KMS-11 (cell line): ENCODE data around the gene FAM168A.

ENCODE experiments used
- H2AFZ ChIP-seq: fragments of 200-600 bp; sonication (generic); 2 replicates; pipeline ENCODE4 v1.6.1; 2016; ENCODE audit warnings: antibody characterized with exemption, mixed run types, low read depth
- H3K27ac ChIP-seq: fragments of 200-600 bp; sonication (generic); 2 replicates; pipeline ENCODE4 v1.6.1; 2016; ENCODE audit warnings: mild to moderate bottlenecking, mixed run types
- H3K27me3 ChIP-seq: fragments of 200-600 bp; sonication (generic); 2 replicates; pipeline ENCODE4 v1.6.1; 2017; ENCODE audit warnings: mild to moderate bottlenecking, low read depth, mixed run types, moderate library complexity; ENCODE audit not compliant: insufficient read depth
- H3K36me3 ChIP-seq: fragments of 200-600 bp; sonication (generic); 2 replicates; pipeline ENCODE4 v1.6.1; 2017; ENCODE audit warnings: mild to moderate bottlenecking, mixed run types; ENCODE audit not compliant: insufficient read depth
- H3K4me1 ChIP-seq: fragments of 200-600 bp; sonication (generic); 2 replicates; pipeline ENCODE4 v1.6.1; 2016; ENCODE audit warnings: mild to moderate bottlenecking, low read depth, mixed run types; ENCODE audit not compliant: poor library complexity, severe bottlenecking
- H3K4me2 ChIP-seq: fragments of 200-600 bp; sonication (generic); 2 replicates; pipeline ENCODE4 v1.7.0; 2016; ENCODE audit warnings: mild to moderate bottlenecking, mixed run types
- H3K4me3 ChIP-seq: fragments of 200-600 bp; sonication (generic); IDR thresholded peaks from 2 replicates; pipeline ENCODE4 v1.6.1; 2017; ENCODE audit warnings: low read depth, low read length, mixed read lengths; ENCODE audit not compliant: insufficient read depth
- H3K79me2 ChIP-seq: fragments of 200-600 bp; sonication (generic); 2 replicates; pipeline ENCODE4 v1.6.1; 2016; ENCODE audit warnings: low read depth, mixed run types; ENCODE audit not compliant: insufficient read depth
- H3K9ac ChIP-seq: fragments of 200-600 bp; sonication (generic); 2 replicates; pipeline ENCODE4 v1.6.1; 2016; ENCODE audit warnings: mild to moderate bottlenecking, mixed run types
- H4K20me1 ChIP-seq: fragments of 200-600 bp; sonication (generic); 2 replicates; pipeline ENCODE4 v1.6.1; 2016; ENCODE audit warnings: mild to moderate bottlenecking, mixed run types; ENCODE audit not compliant: insufficient read depth
- TF ChIP-seq, protein P1 (sequence below): fragments of 200-600 bp; sonication (generic); conservative IDR thresholded peaks from 2 replicates; pipeline ENCODE4 v1.6.1; 2017; ENCODE audit warnings: low read depth, mild to moderate bottlenecking, antibody characterized with exemption, low read length, moderate library complexity, mixed read lengths

FAM168A gene

GRCh38 chr11:73415854-73416615 is 181.9 kb downstream of the FAM168A start:
- Histone ChIP-seq H3K27ac (no peak overlapping the region), H3K4me3 (no peak overlapping the region), H3K79me2 (no peaks in the 10 kb centered on the region), H3K36me3 (no peaks in the 10 kb centered on the region), H3K27me3 (no peaks in the 10 kb centered on the region), H3K4me1 (no peaks in the 10 kb centered on the region), H4K20me1 (no peaks in the 10 kb centered on the region), H3K9ac (no peak overlapping the region), H2AFZ (no peak overlapping the region), H3K4me2 (no peak overlapping the region)
- TF ChIP-seq, protein P1, sequence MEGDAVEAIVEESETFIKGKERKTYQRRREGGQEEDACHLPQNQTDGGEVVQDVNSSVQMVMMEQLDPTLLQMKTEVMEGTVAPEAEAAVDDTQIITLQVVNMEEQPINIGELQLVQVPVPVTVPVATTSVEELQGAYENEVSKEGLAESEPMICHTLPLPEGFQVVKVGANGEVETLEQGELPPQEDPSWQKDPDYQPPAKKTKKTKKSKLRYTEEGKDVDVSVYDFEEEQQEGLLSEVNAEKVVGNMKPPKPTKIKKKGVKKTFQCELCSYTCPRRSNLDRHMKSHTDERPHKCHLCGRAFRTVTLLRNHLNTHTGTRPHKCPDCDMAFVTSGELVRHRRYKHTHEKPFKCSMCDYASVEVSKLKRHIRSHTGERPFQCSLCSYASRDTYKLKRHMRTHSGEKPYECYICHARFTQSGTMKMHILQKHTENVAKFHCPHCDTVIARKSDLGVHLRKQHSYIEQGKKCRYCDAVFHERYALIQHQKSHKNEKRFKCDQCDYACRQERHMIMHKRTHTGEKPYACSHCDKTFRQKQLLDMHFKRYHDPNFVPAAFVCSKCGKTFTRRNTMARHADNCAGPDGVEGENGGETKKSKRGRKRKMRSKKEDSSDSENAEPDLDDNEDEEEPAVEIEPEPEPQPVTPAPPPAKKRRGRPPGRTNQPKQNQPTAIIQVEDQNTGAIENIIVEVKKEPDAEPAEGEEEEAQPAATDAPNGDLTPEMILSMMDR, result no peak

DNA sequence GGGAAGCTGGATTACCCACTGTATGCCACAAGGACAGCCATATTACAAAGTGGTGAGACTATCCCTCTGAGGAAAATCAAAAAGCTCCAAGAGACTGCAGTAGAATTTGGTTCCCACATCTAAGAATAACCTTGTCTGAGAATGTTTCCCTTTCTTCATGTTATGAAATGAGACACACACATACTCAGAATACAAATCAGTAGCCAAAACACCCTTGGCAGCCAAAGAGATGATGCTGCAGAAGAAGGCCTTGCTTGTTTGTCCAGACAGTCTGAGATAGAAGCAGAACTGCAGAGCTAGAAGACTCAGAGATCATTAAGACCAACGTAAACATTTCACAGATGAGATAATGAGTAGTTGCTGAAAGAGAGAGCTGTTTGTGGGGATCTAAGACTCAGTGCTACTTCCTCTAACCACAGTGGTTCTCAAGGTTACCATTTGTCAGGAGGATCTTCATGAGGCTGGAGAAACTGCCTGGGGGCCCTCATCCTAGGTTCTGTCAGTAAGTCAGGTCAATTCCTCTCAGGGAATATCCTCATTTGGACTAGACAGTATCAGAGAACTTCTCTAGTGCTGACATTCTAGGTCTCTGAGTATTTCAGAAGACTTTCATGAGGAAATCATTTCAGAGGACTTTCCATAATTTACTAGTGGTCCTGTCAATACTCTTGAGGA is 182.8 kb downstream of the FAM168A start:
- no peak overlapping the region for H3K4me3 ChIP-seq
- H4K20me1 ChIP-seq, result no peaks in the 10 kb centered on the region
- H3K27ac ChIP-seq, result no peak overlapping the region
- no peaks in the 10 kb centered on the region for H3K36me3 ChIP-seq
- H3K79me2 ChIP-seq, result no peaks in the 10 kb centered on the region
- H3K27me3 ChIP-seq, result no peaks in the 10 kb centered on the region
- H3K9ac ChIP-seq, result no peak overlapping the region
- no peak overlapping the region for H2AFZ ChIP-seq
- TF ChIP-seq, protein P1, result no peak
- no peaks in the 10 kb centered on the region for H3K4me1 ChIP-seq
- no peak overlapping the region for H3K4me2 ChIP-seq

DNA sequence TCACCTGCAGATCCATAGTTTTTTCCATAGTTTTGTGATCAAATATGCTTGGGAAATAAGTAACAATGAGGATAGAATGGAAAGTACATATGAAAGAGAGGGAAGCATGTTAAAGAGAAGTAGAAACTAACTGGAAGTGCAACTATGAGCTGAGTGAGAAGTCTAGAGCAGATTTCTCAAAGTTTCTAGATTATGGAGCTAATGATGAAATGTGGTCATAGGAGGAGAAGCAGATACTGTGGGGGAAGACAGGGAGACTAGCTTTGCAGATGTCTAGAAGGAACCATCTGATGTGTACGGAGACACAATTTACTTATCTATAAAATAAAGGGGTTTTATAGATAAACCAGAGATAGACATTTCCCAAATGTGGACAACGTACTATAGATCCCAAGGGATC is 184.7 kb downstream of the FAM168A start:
- TF ChIP-seq, protein P1, result no peak
- Histone ChIP-seq H3K4me1 (no peaks in the 10 kb centered on the region), H3K27me3 (no peaks in the 10 kb centered on the region), H3K4me2 (no peak overlapping the region), H3K36me3 (no peaks in the 10 kb centered on the region), H3K27ac (no peak overlapping the region), H3K4me3 (no peak overlapping the region), H3K79me2 (no peaks in the 10 kb centered on the region), H4K20me1 (no peaks in the 10 kb centered on the region), H2AFZ (no peak overlapping the region), H3K9ac (no peak overlapping the region)

DNA sequence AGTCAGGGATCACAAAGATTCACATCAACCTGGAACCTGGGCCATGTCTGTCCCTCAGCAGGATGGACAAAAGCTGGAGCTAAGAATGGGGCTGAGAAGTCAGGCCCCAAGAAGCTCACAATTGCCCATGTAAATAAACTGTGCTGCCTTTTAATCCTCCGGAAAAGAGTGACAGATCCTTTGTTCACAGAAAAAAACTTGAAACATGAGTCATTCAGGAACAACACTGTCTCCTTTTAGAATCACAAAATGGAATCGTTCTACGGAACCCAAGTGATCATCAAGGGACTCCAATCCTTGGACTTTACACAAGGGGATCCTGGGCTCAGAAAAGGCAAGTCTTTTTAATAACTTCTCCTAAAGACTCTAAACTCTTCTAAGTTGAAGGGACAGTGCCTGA is 185.6 kb downstream of the FAM168A start:
- H3K27ac ChIP-seq, result no peak overlapping the region
- no peaks in the 10 kb centered on the region for H4K20me1 ChIP-seq
- H3K4me2 ChIP-seq, result no peak overlapping the region
- TF ChIP-seq, protein P1, result no peak
- no peaks in the 10 kb centered on the region for H3K36me3 ChIP-seq
- H3K9ac ChIP-seq, result no peak overlapping the region
- H3K79me2 ChIP-seq, result no peaks in the 10 kb centered on the region
- no peak overlapping the region for H3K4me3 ChIP-seq
- H2AFZ ChIP-seq, result no peak overlapping the region
- H3K27me3 ChIP-seq, result no peaks in the 10 kb centered on the region
- H3K4me1 ChIP-seq, result no peaks in the 10 kb centered on the region
